Common myeloid progenitor, CD34-positive (primary cell): Measurements from ENCODE around the gene TNFSF15. TPM values are rescaled to one million over a fixed set of nuclear protein-coding genes. Genes with fewer than 3 reads are reported as not detected.

Experiments used
- CTCF ChIA-PET: fragments of 350-600 bp; sonication (Branson Sonifier 250); formaldehyde crosslinking; loops from one replicate; lab custom pipeline; 2021; ENCODE audit warnings: antibody characterized with exemption; lab: Charles Lee
- POLR2A ChIA-PET: fragments of 350-600 bp; sonication (Branson Sonifier 250); formaldehyde crosslinking; loops from one replicate; lab custom pipeline; 2021; ENCODE audit warnings: antibody characterized with exemption; lab: Charles Lee
- DNase-seq, 3 donors: peaks; one replicate each; pipeline versions ENCODE4 v3.0.0 to v3.0.0-alpha.2; 2013
- H3K27ac ChIP-seq, 2 experiments: 1 replicate in 1 of 2; 2 replicates in 1 of 2; pipeline ENCODE4 v1.7.0; 2013; ENCODE audit warnings: inconsistent platforms in 2 of 2, low read length in 2 of 2, mild to moderate bottlenecking in 2 of 2, low read depth in 1 of 2, moderate library complexity in 1 of 2; ENCODE audit not compliant: severe bottlenecking in 2 of 2, insufficient read depth in 1 of 2, poor library complexity in 1 of 2
- H3K27me3 ChIP-seq, 5 experiments: replicated peaks in 2 of 5; 1 replicate in 3 of 5; 2 replicates in 2 of 5; pipeline versions ENCODE4 v1.6.1 to v1.7.0; 2013; ENCODE audit warnings: low read length in 4 of 5, mild to moderate bottlenecking in 2 of 5, moderate library complexity in 2 of 5, inconsistent platforms in 1 of 5; ENCODE audit not compliant: insufficient read depth in 5 of 5, control insufficient read depth in 4 of 5
- H3K36me3 ChIP-seq, 4 experiments: 1 replicate in 2 of 4; 2 replicates in 2 of 4; pipeline versions ENCODE4 v1.6.1 to v1.7.0; 2013; ENCODE audit warnings: low read length in 3 of 4, control low read depth in 1 of 4, mild to moderate bottlenecking in 1 of 4; ENCODE audit not compliant: control insufficient read depth in 4 of 4, insufficient read depth in 4 of 4
- H3K4me1 ChIP-seq, 4 experiments: 1 replicate in 3 of 4; 2 replicates in 1 of 4; pipeline versions ENCODE4 v1.6.1 to v1.7.1; 2013; ENCODE audit warnings: low read length in 3 of 4, mild to moderate bottlenecking in 3 of 4, control low read depth in 1 of 4, inconsistent platforms in 1 of 4, moderate library complexity in 1 of 4; ENCODE audit not compliant: control insufficient read depth in 4 of 4, insufficient read depth in 4 of 4; ENCODE audit errors: control extremely low read depth in 1 of 4
- H3K4me3 ChIP-seq, 7 experiments: 1 replicate in 4 of 7; 2 replicates in 3 of 7; pipeline versions ENCODE4 v1.5.1 to v1.7.0; 2013; ENCODE audit warnings: mild to moderate bottlenecking in 7 of 7, low read length in 6 of 7, moderate library complexity in 6 of 7, inconsistent platforms in 2 of 7, low read depth in 2 of 7, control low read depth in 1 of 7; ENCODE audit not compliant: insufficient read depth in 4 of 7, control insufficient read depth in 1 of 7; ENCODE audit errors: extremely low read depth in 1 of 7
- H3K9me3 ChIP-seq, 5 experiments: 1 replicate in 4 of 5; 2 replicates in 1 of 5; pipeline versions ENCODE4 v1.6.1 to v1.7.1; 2013; ENCODE audit warnings: low read length in 4 of 5, mild to moderate bottlenecking in 2 of 5, inconsistent platforms in 1 of 5, low read depth in 1 of 5, moderate library complexity in 1 of 5; ENCODE audit not compliant: control insufficient read depth in 4 of 5, insufficient read depth in 2 of 5; ENCODE audit errors: control extremely low read depth in 1 of 5
- WGBS: methylation state at CpG from one replicate; pipeline ENCODE4 v1.1.5; 2013; ENCODE audit not compliant: insufficient coverage; 5-methylcytosine and 5-hydroxymethylcytosine counted together
- polyA plus RNA-seq: library from polyadenylated mRNA; unstranded; fragments of 120-200 nt; gene quantifications from one replicate; pipeline ENCODE4 v1.2.1, GENCODE V29; 2013

The TNFSF15 gene
- 0.01 TPM for polyA plus RNA-seq

DNA sequence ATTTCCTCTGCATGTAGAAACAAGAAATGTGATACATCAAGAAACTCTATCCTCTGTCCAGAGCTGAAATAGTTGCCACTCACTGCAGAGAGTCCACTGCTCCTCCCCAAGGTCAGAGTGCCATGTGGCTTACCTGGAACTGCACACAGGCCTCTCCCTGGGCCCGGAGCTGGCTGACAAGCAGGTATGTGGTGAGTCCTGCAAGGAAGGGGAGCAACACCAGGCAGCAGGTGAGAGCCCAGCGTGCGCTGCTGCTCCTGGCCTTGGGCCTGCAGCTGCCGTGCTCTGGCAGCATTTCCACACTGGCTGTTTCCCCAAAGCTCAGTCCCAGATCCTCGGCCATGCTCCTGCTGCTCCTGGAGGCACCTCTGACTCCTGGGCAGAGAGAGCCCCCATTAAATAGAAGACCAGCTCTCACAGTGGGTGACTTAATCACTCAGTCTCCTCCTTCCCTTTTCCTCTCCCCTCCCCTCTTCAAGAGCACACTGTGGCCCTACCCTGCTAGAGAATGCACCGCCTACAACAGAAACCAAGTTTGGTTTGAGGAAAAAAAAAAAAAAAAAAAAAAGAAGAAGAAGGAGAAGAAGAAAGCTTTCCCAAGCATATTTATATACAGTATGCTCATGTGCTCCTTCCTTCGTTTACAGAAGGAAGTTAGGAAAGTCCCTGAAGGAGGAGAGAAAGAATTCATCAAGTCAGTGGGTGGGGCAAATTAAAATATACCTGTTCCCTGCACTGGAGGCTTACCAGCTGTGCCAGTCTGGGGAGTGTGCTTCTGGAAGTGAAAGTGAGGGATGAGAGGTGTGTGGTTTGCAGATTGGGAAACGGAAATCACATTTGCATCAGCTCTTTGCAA lies at the start of gene TNFSF15:
TNFSF15 (minus strand) TSS at position 370 of the 856 bp plus-strand sequence; CDS start at position 343, 27 bp downstream.
- Histone ChIP-seq H3K27ac (no peak within 1 kb of the TSS), H3K4me3 (peak within 1 kb of the TSS in 5 of 7 experiments; percentile 11 to 64 (median 41)), H3K9me3 (no peaks in the 10 kb centered on the region), H3K36me3 (no peaks in the 10 kb centered on the region), H3K4me1 (peaks cover 6 to 15% (median 10%) of the 10 kb centered on the region in 4 experiments), H3K27me3 (no peaks in the 10 kb centered on the region)
- peak; percentile 40 to 69 (median 65) for DNase-seq
- whole genome bisulfite sequencing, result 44% methylated on average over 6 of the region's 8 CpGs
- ChIA-PET CTCF (no interaction called here), POLR2A (no interaction called here)

GRCh38 chr9:114855488-114855887 lies 49.6 kb upstream of the TNFSF15 start:
- ChIA-PET CTCF (no interaction called here), POLR2A (no interaction called here)
- no peaks in the 10 kb centered on the region for H3K27me3 ChIP-seq
- no CpG with 5 or more reads among the region's 2 CpGs for WGBS
- no peak for DNase-seq
- H3K36me3 ChIP-seq, result no peaks in the 10 kb centered on the region
- peaks cover 0 to 3% (median 0%) of the 10 kb centered on the region in 5 experiments for H3K9me3 ChIP-seq
- H3K4me1 ChIP-seq, result peaks cover 0 to 19% (median 6%) of the 10 kb centered on the region in 4 experiments
- no peak overlapping the region for H3K4me3 ChIP-seq
- no peak overlapping the region for H3K27ac ChIP-seq

DNA sequence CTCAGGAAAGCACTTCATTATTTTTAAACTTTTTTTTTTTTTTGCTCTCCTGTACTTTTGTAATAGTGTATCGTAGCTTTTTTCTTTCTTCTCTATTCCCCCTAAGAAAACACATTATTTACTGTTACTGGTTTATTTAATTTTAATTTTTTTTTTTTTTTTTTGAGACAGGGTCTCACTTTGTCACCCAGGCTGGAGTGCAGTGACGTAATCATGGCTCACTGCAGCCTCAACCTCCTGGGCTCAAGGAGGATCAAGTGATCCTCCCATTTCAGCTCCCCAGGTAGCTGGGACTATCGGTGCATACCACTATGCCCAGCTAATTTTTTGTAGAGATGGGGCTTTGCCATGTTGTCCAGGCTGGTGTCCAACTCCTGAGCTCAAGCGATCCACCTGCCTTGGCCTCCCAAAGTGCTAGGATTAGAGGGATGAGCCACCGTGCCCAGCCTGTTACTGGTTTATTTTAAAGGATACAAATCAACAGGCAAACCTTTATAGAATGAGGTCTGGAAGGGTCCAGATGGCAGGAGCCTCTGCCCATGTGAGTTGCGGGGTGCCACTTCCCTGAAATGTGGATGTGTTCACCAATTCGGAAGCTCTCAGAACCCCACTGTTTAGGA lies 49.0 kb upstream of the TNFSF15 start:
- Histone ChIP-seq H3K4me3 (no peak overlapping the region), H3K4me1 (peaks cover 0 to 19% (median 6%) of the 10 kb centered on the region in 4 experiments), H3K36me3 (no peaks in the 10 kb centered on the region), H3K9me3 (peaks cover 0 to 3% (median 0%) of the 10 kb centered on the region in 5 experiments), H3K27me3 (no peaks in the 10 kb centered on the region), H3K27ac (no peak overlapping the region)
- ChIA-PET CTCF (no interaction called here), POLR2A (no interaction called here)
- no peak for DNase-seq
- 97% methylated on average over 4 of the region's 7 CpGs for WGBS

GRCh38 chr9:114853071-114853855 lies 47.4 kb upstream of the TNFSF15 start:
- Histone ChIP-seq H3K36me3 (no peaks in the 10 kb centered on the region), H3K4me3 (no peak overlapping the region), H3K9me3 (peaks cover 0 to 3% (median 0%) of the 10 kb centered on the region in 5 experiments), H3K27ac (no peak overlapping the region), H3K27me3 (no peaks in the 10 kb centered on the region), H3K4me1 (peaks cover 0 to 19% (median 6%) of the 10 kb centered on the region in 4 experiments)
- 100% methylated on average over 3 of the region's 3 CpGs for WGBS
- ChIA-PET POLR2A (no interaction called here), CTCF (interaction anchor here (0.7 to 1.0 kb wide), 2 partner anchors 8 to 92 kb away, joined by 3 read pairs; no protein-coding TSS in a partner anchor)
- no peak for DNase-seq

GRCh38 chr9:114852050-114852594 lies 46.3 kb upstream of the TNFSF15 start:
- H3K4me1 ChIP-seq, result peaks cover 0 to 19% (median 6%) of the 10 kb centered on the region in 4 experiments
- H3K27ac ChIP-seq, result no peak overlapping the region
- no peak overlapping the region for H3K4me3 ChIP-seq
- no peaks in the 10 kb centered on the region for H3K9me3 ChIP-seq
- peak in 2 of 3 donors; percentile 14 to 22 for DNase-seq
- H3K27me3 ChIP-seq, result no peaks in the 10 kb centered on the region
- ChIA-PET POLR2A (no interaction called here), CTCF (interaction anchor here (1.0 to 1.1 kb wide), 2 partner anchors 9 to 47 kb away, joined by 3 read pairs; no protein-coding TSS in a partner anchor)
- H3K36me3 ChIP-seq, result no peaks in the 10 kb centered on the region
- WGBS, result 67% methylated on average over 1 of the region's 4 CpGs

DNA sequence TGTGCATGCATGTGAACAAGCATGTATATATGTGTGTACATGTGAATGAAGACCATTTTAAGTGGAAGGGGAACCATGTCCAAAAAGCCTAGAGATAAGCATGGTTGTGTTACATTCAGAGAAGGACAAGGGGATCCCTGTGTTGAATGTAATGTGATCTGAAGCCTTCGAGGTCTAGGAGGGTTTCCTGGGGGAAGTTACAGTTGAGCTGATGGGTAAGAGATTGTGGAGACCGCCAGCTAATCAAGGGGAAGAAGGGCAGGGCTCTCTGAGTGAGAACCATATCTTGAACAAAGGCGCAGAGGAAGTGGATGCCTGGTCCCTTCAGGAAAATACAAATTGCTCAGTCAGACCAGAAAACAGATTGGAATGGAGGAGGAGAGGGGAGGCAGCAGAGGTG lies 45.5 kb upstream of the TNFSF15 start:
- WGBS, result 17% methylated on average over 3 of the region's 3 CpGs
- H3K4me3 ChIP-seq, result no peak overlapping the region
- H3K9me3 ChIP-seq, result no peaks in the 10 kb centered on the region
- no peak overlapping the region for H3K27ac ChIP-seq
- CTCF ChIA-PET, result interaction anchor here (1.1 kb wide), 1 partner anchor 47 kb away, joined by 3 read pairs; no protein-coding TSS in a partner anchor
- DNase-seq, result peak; percentile 14 to 50 (median 35)
- no peaks in the 10 kb centered on the region for H3K27me3 ChIP-seq
- H3K36me3 ChIP-seq, result no peaks in the 10 kb centered on the region
- peaks cover 0 to 19% (median 6%) of the 10 kb centered on the region in 4 experiments for H3K4me1 ChIP-seq
- POLR2A ChIA-PET, result no interaction called here
